ENCODE measurements around the gene TNNC2. TPM values are rescaled to one million over a fixed set of nuclear protein-coding genes. Genes with fewer than 3 reads are reported as not detected.
A peak's percentile ranks its signal among the peaks of the same experiment; 100 is the strongest.

Gene TNNC2
- polyA plus RNA-seq, 1 experiment = 0.45 TPM

DNA sequence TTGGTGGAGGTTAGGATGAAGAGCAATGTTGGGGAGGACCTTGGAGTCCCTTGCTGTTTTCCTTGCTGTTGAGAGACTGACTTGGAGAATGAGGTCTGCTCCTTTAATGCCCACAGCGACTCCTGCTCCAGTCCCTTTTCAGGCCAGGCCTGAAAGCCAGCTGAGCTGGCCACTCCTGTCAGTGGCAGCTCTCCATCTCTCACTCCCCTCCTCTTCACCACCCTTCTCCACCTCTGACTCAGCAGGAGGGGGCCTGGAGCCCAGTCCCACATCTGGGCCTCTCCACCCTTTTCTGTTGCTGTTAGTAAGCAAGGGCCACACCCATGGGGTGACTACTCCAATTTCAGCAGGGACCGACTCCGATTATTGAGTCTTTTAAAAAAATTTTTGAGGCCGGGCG, 8.7 kb upstream of the TNNC2 start:
- no peak for DNase-seq (ENCODE audit: low read depth, low spot score)
- no peaks in the 10 kb centered on the region; the same call in 1 of the 2 replicates for H3K9me3 ChIP-seq (ENCODE audit: control insufficient read depth, insufficient read depth, low read length)
- H3K27ac ChIP-seq (ENCODE audit: low read depth, low read length) = peak overlapping the region; percentile 1
- CTCF ChIA-PET = no interaction called here
- peak overlapping the region; percentile 27; the same call in 1 of the 2 replicates for H3K4me3 ChIP-seq (ENCODE audit: low read depth, low read length)
- TF ChIP-seq, protein P1, sequence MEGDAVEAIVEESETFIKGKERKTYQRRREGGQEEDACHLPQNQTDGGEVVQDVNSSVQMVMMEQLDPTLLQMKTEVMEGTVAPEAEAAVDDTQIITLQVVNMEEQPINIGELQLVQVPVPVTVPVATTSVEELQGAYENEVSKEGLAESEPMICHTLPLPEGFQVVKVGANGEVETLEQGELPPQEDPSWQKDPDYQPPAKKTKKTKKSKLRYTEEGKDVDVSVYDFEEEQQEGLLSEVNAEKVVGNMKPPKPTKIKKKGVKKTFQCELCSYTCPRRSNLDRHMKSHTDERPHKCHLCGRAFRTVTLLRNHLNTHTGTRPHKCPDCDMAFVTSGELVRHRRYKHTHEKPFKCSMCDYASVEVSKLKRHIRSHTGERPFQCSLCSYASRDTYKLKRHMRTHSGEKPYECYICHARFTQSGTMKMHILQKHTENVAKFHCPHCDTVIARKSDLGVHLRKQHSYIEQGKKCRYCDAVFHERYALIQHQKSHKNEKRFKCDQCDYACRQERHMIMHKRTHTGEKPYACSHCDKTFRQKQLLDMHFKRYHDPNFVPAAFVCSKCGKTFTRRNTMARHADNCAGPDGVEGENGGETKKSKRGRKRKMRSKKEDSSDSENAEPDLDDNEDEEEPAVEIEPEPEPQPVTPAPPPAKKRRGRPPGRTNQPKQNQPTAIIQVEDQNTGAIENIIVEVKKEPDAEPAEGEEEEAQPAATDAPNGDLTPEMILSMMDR (IDR thresholded peaks at IDR 0.05; ENCODE audit: low read depth, low read length) = no peak
- POLR2A ChIA-PET = no interaction called here
- H3K27me3 ChIP-seq (ENCODE audit: control insufficient read depth, insufficient read depth, low read length) = no peaks in the 10 kb centered on the region

DNA sequence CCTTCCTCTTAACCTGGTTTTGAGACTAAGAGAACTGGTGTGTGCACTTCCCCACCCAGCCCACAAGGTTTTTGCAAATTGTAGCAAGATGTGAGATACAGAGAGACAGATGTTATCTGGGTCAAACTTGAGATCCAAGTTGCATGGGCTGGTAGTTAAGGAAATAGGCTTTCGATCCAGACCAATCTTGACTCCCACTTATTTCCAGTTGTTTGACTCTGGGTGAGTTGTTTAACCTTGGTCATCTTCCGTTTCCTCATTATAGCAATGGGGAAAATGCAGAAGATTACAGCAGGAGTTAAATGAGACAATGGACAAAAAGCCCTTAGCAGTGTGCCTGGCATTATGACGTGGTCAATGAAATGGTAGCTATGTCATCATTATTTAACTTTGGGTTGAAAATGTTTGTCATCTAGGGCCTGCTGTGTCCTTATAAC, 8.2 kb upstream of the TNNC2 start:
- no peaks in the 10 kb centered on the region; the same call in 1 of the 2 replicates for H3K9me3 ChIP-seq (ENCODE audit: control insufficient read depth, insufficient read depth, low read length)
- DNase-seq (ENCODE audit: low read depth, low spot score) = no peak
- H3K4me3 ChIP-seq (ENCODE audit: low read depth, low read length) = peak overlapping the region; percentile 83; the same call in 1 of the 2 replicates
- ChIA-PET POLR2A (no interaction called here), CTCF (no interaction called here)
- TF ChIP-seq, protein P1 (IDR thresholded peaks at IDR 0.05; ENCODE audit: low read depth, low read length) = no peak
- no peaks in the 10 kb centered on the region for H3K27me3 ChIP-seq (ENCODE audit: control insufficient read depth, insufficient read depth, low read length)
- H3K27ac ChIP-seq (ENCODE audit: low read depth, low read length) = no peak overlapping the region

DNA sequence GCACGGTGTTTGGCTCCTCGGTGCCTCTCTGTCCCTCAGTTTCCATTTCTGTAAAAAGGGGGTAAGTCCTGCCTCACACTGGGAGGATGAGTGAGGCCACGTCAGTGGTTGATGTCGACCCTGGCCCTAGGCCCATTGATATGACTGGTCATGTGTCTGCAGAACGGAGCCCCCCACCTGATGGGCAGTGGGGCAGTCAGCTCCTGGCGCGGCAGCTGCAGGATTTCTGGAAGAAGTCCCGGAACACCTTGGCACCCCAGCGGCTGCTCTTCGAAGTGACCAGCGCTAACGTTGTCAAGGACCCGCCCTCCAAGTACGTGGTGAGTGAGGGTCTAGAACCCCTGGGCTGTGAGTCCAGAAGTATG, 7.7 kb upstream of the TNNC2 start:
- CTCF ChIA-PET = interaction anchor here (0.9 to 3.2 kb wide), 2 partner anchors 10 to 36 kb away, joined by 3 to 14 read pairs; no protein-coding TSS in a partner anchor
- Histone ChIP-seq H3K27ac (ENCODE audit: low read depth, low read length) (peak overlapping the region; percentile 0), H3K9me3 (ENCODE audit: control insufficient read depth, insufficient read depth, low read length) (no peaks in the 10 kb centered on the region; the same call in 1 of the 2 replicates), H3K27me3 (ENCODE audit: control insufficient read depth, insufficient read depth, low read length) (no peaks in the 10 kb centered on the region), H3K4me3 (ENCODE audit: low read depth, low read length) (peak overlapping the region; percentile 83)
- no peak for DNase-seq (ENCODE audit: low read depth, low spot score)
- POLR2A ChIA-PET = interaction anchor here (1.5 kb wide), 1 partner anchor 100 kb away, joined by 4 read pairs; no protein-coding TSS in a partner anchor
- TF ChIP-seq, protein P1 (IDR thresholded peaks at IDR 0.05; ENCODE audit: low read depth, low read length) = no peak

DNA sequence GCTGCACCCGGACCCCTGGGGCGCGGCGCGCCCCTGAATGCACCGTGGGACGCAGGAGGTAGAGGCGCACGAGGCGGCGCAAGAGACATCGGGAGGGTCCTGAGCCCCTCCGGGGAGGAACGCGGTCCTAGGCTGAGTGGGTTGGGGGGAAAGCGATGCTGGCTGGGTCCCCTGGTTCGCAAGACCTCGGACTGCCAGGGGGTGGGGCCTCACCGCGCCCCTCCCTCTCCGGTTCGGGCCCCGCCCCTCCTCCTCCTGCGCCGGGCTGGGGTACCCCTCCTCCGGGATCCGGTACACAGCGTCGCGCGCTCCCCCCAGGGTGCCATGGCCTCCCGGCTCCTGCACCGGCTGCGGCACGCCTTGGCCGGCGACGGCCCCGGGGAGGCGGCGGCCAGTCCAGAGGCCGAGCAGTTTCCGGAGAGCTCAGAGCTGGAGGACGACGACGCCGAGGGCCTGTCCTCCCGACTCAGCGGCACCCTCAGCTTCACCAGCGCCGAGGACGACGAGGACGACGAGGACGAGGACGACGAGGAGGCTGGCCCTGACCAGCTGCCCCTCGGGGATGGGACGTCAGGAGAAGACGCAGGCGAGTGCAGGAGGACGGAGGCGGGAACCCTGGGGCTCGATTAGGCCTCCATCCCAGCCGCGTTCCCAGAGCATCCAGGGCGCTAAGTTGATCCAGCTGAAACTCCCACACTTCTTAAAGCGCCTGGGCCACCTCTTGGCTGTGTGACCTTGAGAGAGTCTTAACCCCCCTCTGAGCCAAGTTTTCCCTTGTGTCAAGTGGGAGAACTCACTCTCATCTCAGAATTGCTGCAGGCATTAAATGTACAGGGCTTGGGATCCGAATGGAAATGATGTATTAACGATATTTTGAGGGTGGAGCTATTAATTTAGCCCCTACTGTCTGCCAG, 7.0 kb upstream of the TNNC2 start:
- TF ChIP-seq, protein P1 (IDR thresholded peaks at IDR 0.05; ENCODE audit: low read depth, low read length) = no peak
- ChIA-PET CTCF (interaction anchor here (0.9 to 3.2 kb wide), 3 partner anchors 10 to 63 kb away, joined by 3 to 14 read pairs (median 3); no protein-coding TSS in a partner anchor), POLR2A (interaction anchor here (0.9 to 1.5 kb wide), 6 partner anchors 12 to 101 kb away, joined by 3 to 6 read pairs (median 4); no protein-coding TSS in a partner anchor)
- H3K27ac ChIP-seq (ENCODE audit: low read depth, low read length) = peak overlapping the region; percentile 81
- no peaks in the 10 kb centered on the region for H3K27me3 ChIP-seq (ENCODE audit: control insufficient read depth, insufficient read depth, low read length)
- H3K9me3 ChIP-seq (ENCODE audit: control insufficient read depth, insufficient read depth, low read length) = no peaks in the 10 kb centered on the region; the same call in 1 of the 2 replicates
- no peak for DNase-seq (ENCODE audit: low read depth, low spot score)
- peak overlapping the region; percentile 83 for H3K4me3 ChIP-seq (ENCODE audit: low read depth, low read length)
